NCI-H146 treated with DMSO at 0.1 percent for 48 hours (cell line): ENCODE measurements around the gene IL20RA.
A peak's percentile ranks its signal among the peaks of the same experiment; 100 is the strongest.

Experiments used
- DNase-seq: peaks from one replicate; lab custom pipeline; 2025; ENCODE audit not compliant: unreplicated experiment; lab: John Stamatoyannopoulos, UW

The IL20RA gene

DNA sequence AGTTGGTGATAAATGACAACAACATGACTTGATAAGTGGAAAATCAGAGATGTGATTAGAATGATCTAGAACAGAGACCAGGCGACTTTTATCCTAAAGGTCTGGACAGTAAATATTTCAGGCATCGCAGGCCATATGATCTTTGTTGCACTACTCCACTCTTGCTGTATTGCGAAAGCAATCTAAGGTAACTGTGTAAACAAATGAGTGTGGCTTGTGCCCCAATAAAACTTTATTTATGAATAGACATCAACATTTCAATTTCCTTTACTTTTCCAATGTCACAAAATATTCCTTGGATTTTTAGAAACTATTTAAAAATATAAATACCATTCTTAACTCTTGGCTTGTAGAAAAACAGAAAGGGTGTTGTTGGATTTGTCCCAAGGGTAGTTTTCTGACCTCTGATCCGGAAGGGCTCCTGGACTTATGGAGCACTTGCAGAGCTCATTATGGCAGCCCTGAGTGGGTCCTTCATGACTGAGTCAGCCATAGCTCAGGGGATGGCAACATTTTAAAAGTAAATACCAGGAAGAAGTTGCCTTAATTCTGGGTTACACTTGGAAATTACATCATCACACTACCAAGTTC, 34.5 kb downstream of the IL20RA start:
- DNase-seq, result no peak

DNA sequence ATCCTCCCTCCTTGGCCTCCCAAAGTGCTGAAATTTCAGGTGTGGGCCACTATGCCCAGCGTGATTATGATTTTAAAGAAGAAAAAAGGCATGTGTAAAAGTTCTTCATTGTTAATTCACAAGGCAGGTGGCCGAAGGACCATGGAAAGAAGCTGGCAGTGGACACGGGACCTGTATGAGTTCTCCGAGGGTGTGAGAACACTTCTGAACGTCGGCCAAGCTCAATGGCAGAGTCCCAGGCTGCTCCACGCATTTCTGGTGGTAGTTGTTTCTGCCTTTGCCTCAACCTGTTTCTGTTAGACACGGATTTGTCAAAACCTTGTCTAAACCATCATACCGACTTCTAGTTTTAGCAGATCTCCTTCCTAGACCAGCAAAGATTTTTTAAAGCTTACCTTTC, 36.6 kb downstream of the IL20RA start:
- DNase-seq, result no peak

DNA sequence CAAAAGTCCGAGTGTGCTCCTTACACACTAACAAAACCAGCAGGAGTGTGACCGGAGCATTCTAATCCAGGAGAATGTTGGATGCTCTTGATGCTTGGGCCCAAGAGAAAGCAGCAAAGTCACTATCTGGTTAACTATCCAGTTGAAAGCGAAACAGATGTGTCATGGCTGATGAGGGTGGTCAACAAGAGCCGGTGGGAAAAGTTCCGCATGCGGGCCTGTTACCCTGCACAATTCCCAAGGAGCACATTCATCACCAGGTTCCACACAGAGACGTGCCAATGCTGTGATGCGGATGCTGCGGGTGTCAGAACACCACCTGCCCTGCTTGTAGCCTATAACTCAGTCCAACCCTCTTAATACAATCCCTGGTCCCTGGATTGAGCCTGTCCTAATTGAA, 38.7 kb downstream of the IL20RA start:
- DNase-seq, result no peak

DNA sequence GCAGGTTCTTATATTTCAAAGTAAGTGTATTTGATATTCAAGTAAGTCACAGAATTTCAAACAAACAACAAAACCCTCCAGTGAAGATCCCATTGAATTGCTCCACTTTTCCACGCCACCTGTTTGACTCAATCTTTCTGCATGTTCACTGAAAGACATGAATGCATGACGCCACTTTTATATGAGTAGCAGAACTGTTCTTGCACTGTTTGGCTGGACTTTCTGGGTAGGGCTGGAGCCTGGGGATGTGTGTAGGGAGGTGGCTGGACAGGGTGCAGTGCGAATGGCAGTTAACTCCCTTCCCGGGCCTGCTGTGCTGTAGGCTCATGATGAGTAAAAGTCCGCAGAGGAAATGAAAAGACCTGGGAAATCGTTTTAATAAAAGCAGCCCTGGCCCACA, 39.7 kb downstream of the IL20RA start:
- no peak for DNase-seq

DNA sequence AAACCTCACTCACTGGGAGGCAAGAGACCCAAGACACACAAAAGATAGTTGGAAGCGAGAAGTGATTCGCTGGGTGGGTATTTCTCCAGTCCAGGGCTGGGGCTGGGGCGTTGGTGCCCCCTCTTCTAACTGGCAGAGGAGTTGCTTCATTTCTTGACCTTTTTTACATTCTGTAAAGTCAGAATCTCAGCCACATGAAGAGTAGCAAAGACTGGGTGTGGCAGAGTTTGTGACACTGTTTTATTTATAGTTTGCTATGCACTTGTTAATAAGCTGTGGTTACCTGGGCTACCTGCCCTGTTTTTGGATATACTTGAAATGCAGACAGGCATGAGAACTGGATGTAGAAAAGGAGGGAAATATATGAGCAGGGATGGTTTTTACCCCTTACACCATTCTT, 42.3 kb downstream of the IL20RA start:
- DNase-seq, result no peak

DNA sequence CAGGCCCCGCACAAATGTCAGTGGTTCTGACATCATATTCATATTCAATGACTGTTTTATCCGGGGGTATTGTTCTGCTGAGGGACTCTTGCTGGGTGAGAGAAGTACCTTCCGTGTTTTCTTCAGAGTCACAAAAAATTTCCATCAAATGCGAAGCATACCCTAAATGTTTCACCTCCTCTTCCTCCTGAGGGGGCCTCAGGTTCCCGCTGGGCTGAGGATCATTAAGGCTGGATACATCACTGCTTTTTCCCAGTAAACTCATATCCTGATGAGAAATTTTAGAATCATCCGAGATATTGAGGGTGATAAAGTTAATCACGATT, 42.8 kb downstream of the IL20RA start:
- no peak for DNase-seq

DNA sequence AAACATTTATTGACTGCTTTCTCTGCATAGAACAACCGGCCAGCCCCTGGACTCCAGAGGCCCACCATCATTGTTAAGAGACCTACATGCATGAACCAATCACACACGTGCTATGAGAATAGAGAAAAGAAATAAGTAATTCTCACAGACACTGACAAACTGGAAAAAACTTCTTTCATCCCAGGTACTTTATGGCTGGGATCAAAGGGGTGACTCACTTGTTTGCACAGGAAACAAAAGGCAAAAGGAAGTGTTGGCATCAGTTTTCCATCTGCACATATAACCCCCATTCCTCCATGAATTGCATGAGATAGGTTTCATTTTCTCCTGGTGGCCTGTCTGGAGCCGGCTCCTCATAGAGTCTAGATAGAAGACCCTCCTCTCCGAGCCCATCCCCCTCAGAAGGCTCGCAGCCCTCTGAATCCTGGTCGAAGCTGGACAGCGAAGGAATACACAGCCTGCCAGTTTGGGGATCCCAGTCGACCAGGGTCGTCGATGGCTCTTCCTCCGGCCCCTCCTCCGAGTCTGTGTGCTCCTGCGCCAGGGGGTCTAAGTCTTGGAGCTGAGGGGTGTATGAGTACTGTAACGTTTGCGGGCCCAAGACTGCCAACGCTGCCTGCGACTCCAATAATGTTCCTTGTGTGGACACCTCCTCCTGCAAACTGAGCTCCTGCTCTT, 43.3 kb downstream of the IL20RA start:
- DNase-seq, result peak; percentile 81

DNA sequence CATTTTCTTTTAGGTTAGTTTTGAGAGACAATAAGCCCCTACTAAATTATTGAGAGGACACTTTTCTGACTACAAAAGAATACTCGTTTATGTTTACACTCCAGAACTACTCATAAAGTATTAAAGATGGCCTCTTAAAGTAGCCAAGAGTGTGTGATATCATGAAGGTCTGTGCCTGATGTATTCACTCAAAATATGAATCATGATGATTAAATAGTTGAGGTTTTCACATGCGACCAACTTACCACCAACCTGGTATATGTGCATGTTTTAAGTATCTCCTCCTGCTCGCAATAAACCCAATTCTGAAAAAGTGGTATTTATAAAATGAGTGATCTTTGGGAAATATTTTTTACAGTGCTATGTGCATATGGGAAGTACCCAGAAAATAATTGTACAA, 43.9 kb downstream of the IL20RA start:
- DNase-seq, result no peak

DNA sequence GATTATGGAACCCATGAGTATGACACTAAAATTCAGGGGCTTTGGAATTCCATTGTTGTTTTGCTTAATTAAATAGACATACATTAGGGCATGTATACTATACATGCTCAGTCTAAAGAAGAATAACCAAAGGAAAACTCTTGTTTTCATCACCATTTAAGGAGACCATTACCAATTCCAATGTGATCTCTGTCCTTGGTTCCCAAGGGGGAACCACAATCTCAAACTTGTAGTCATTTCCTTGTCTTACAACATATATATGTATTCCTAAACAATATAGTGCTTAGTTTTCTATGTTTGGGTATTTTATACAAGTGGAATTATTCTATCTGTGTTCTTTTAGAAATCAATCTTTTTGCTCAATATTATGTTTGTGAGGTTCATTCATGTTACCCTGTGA, 49.2 kb downstream of the IL20RA start:
- no peak for DNase-seq

DNA sequence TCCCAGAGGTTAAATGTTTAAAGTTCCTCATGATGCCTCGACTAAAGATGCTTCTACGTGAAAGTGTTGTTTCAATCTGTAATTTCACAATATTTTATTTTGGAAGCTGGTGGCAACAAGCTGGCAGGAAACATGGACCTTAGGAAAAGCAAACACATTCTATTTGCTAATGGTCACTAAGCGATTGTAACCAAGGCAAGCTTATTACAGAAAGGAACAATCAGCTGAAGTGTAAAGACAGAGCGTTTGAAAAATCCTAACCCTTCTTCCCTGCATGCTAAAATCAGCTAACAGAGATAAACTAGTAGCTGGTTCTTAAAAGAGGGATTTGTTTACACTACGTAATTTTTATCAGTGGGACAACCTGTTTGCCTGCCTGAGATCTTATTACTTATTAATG, 50.0 kb downstream of the IL20RA start:
- DNase-seq, result peak; percentile 98

DNA sequence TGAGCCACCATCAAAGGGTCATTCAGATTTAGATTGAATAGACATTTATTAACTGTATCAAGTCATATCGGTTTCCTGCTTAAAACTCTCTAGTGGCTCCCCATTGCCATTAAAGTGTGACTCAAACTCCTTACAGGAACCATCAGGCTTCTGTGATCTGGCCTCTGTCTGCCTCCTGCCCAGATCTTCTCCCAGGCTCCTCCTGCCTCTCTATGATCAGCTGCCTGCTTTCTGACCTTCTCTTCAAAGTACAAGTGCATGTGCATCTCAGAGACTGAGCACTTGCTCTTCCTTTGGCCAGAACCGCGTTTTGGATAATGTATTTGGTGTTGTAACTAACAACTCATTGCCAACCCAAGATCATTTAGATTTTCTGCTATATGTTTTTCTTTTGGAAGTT, 52.7 kb downstream of the IL20RA start:
- DNase-seq, result no peak

DNA sequence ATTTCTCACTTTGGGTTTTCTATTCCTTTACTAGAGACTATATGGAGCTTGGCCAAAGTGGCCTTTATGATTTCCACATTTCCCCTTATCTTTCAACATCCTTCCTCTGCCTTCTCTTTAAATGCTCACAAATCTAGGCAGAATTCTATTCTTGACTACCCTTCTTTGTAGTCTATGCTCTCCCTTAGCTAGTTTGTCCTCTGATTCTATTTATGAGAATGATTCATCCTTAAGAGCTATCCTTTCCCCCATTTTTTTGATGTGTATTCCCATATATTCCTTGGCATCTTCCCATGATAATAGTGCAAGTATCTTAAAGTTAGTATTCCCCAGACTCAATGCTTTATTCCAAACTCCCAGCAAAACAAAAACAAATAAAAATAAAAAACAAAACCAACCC, 53.1 kb downstream of the IL20RA start:
- no peak for DNase-seq

DNA sequence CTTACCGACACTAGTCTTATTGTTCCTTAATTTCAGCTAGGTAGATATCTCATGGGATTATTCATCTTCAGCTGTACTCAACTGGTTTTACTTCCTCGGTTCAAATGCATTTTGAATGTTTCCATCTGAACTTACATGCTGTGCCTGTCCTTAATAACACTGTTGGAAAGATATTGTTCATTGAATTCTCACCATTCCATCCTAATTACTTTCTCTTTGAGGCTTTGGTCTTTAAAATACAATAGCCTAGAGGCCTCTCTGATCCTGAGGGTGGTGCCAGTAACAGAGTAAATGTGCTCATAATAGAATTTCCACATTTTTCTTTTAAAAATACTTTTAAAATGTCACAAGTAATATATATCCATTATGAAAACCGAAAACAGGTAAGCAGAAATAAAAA, 54.0 kb downstream of the IL20RA start:
- peak; percentile 94 for DNase-seq

DNA sequence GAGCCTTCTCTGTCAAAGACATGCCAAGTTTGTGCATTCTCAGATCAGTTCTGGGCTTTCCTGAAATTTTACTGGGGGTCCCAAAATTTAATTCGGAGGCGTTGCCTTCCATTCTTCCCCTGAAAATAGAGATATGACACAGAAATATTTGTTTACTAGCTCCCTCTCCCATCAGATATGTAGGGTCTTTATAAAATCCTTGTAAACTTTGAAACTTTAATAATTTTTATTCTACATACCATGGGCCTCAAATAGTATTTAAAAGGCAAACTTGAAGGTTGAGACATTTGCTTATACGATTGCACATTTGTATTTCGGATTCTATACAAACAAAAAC, 54.6 kb downstream of the IL20RA start:
- no peak for DNase-seq

DNA sequence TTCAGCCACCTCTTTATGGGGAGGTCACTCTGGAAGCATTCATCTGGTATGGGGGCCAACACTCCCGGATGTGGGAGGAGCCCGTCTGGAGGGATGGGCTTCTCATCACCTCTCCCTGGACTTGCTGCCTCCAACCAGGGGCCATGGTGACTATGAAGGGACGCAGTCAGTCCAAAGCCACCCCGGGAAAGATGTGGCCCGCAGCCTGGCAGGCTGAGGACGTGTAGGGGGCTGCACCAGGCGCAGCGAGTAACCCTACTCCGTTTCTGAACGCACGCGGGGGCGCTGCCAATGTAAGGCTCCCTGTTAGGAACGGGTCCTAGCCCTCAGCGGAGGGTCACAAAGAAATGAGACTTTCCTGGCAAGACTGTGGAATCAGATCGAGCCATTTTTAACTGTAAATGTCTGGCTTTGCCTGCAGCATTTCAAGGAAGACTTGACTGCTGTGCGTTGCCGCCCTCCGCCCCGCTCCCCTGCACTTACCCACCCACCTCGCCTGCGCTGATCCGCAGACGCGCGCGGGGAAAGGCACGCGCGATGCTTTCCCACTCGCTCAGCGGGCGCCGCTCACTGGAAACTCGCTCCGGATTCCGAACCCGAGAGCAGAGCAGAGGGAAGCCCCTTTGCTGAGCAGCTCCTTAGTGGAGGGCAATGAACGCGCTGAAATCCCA, 55.1 kb downstream of the IL20RA start:
- DNase-seq, result peak; percentile 93

DNA sequence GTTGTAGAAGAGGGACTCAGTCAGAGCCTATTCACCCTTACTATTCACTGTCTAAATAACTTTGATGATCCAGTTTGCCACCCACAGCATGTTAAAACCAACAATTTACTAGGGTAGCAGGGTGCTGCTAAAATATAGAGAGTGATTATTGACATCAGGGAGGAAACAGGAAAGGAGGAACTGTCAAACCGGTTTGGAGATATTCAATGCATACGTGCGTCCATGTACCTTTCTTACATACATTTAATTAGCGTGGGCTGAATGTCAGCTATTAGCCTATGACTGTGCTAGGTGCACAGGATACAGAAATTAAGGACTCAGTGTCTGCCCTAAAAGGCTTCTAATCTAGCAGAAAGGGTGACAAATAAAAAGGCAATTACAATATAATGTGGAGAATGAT, 57.2 kb downstream of the IL20RA start:
- DNase-seq, result peak; percentile 71

DNA sequence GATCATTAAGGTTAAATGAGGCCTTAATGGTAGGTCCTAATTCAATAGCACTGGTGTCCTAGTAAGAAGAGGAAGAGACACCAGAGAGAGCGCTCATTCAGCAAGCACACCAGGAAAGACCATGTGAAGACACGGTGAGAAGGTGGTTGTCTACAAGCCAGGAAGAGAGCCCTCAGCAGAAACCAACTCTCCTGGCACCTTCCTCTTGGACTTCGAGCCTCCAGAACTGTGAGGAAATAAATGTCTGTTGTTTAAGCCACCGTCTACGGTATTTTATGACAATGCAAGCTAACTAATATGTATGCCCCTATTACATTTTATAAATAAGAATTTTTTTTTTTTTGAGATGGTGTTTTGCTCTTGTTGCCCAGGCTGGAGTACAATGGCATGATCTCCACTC, 59.3 kb downstream of the IL20RA start:
- DNase-seq, result no peak

DNA sequence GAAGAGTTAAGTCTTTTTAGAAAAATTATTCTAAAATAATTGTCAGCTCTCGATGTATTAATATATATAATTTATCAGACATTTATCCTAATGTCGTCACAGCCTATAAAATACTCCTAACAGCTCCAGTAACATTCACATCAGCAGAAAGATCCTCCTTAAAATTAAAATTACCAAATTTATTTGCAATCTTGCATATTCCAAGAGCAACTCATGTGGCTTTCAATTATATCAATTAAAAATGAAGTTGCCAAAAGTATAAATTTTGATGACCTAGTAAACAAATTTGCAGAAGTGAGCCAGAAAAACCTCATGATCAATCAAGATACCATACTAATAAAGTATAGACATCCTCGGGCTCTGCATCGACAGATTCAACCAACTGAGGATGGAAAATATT, 60.2 kb downstream of the IL20RA start:
- no peak for DNase-seq

DNA sequence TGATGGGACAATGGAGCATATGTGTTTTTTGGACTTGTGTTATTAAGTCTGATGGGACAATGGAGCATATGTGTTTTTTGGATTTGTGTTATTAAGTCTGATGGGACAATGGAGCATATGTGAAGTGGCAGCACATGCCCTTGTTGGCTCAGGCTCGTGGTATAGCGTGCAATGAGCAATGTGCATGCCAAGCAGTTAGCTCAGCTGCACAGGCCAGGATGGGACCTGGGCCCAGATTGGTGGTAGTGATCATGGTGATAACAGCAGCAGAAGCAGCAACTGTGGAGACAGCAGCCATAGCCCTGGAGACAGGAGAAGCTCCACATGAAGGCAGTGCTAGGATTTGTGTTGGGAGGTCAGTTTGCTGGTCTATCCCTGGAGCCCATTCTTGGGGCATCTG, 61.1 kb downstream of the IL20RA start:
- no peak for DNase-seq

DNA sequence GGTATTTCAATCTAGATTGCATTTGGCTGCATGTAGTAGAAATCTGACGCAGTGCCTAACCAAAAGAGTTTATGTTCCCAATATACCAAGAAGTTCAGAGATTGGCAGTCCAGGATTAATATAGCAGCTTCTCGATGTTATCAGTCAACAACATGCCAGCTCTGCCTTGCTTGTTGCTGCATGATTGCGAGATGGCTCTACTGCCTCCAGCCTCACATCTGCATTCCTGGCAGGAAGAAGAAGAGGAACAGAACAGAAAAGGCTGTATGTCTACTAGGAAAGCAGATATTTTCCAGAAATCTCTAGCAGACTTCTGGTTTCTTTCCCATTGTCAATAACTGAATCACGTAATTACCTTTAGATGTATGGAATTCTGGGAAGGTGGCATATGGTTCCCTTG, 61.8 kb downstream of the IL20RA start:
- no peak for DNase-seq

DNA sequence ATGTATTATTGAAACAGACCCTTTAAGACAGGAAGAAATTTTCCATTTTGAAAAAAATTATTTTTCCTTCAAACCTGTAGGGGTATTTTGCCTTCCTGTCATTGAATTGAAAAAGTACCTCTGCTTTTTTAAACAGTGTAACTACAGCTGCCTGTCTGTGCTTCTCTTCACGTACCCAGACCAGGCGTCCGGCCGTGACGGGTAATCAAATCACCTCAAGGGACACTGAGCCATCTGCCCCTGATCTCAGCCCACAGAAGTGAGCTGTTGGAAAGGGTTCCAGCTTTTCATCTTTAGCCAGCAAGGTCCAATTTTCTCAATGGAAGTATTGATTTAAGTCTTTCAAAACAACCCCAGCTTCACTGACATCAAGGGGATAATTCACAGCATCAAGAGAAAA, 64.7 kb downstream of the IL20RA start:
- no peak for DNase-seq

DNA sequence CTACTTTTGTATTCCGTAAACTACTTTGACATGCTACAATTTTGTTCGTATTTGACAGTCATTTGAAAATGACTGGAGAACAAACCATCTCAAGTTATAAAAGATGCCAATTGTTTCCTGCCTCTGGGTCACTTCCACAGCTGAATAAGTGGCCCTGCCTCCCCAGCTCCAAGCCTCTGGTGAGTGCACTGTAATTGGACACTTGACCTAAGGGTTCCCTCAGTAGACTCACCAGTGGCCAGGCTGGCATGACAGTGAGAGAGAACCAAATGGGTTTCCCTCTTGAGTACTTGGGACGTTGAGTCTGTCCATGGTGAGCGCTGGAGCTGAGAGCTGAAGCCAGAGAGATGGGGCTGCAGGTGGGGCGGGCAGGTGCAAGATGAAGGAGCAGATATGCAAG, 65.6 kb downstream of the IL20RA start:
- DNase-seq, result no peak

DNA sequence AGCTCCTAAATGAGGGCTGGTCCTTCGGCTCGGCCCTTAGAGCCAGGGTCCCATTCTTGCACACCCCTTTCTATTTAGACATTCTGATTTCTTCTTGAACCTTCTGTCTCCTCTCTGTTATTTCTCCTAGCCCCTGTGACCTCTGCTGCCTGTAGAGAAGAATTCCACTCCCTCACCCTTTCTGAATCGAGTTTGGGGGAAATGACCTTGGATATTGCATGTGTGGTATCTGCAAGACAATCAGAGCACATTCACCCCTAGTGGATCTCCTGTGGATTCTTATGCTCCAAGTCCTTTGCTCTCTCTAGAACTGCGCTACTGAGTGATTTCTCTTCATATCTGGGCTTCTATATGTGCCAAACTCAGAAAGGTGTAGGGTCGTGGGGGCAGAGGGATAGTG, 67.7 kb downstream of the IL20RA start:
- DNase-seq, result no peak
